Stimulated activated CD4-positive, alpha-beta T cell treated with anti-CD3 and anti-CD28 coated beads, Interleukin-2, amount 100 ng/mL, for 4 hours (primary cell): Measurements from ENCODE around the gene KCNT1.

ENCODE experiments used
- DNase-seq: peaks from one replicate; pipeline ENCODE4 v3.0.0-alpha.2; 2020; ENCODE audit warnings: low read depth

The KCNT1 gene

GRCh38 chr9:135766707-135767106 lies 64.7 kb downstream of the KCNT1 start:
- no peak for DNase-seq

GRCh38 chr9:135768516-135769218 lies 66.7 kb downstream of the KCNT1 start:
- no peak for DNase-seq

- DNase-seq: no peak
These were observed 67.7 kb downstream of the KCNT1 start for GRCh38 chr9:135769489-135770202.

- DNase-seq: no peak
These were observed 68.2 kb downstream of the KCNT1 start for GRCh38 chr9:135770203-135770535.

- DNase-seq: no peak
These were observed 68.8 kb downstream of the KCNT1 start for GRCh38 chr9:135770771-135771170.

GRCh38 chr9:135771401-135772051 lies 69.5 kb downstream of the KCNT1 start:
- DNase-seq: no peak

- DNase-seq: no peak
These were observed 70.2 kb downstream of the KCNT1 start for GRCh38 chr9:135772056-135772646.

GRCh38 chr9:135772702-135773493 lies 70.9 kb downstream of the KCNT1 start:
- no peak for DNase-seq

GRCh38 chr9:135773530-135774238 lies 71.7 kb downstream of the KCNT1 start:
- no peak for DNase-seq

- no peak for DNase-seq
These were observed 72.3 kb downstream of the KCNT1 start for GRCh38 chr9:135774239-135774747.

GRCh38 chr9:135774794-135775525 lies 73.0 kb downstream of the KCNT1 start:
- DNase-seq: no peak

GRCh38 chr9:135775911-135776310 lies 73.9 kb downstream of the KCNT1 start:
- DNase-seq: no peak

- no peak for DNase-seq
These were observed 75.1 kb downstream of the KCNT1 start for GRCh38 chr9:135776893-135777622.

- DNase-seq: no peak
These were observed 75.7 kb downstream of the KCNT1 start for GRCh38 chr9:135777623-135778177.

GRCh38 chr9:135778421-135778820 lies 76.4 kb downstream of the KCNT1 start:
- DNase-seq: no peak

- DNase-seq: no peak
These were observed 77.6 kb downstream of the KCNT1 start for GRCh38 chr9:135779571-135779970.

- no peak for DNase-seq
These were observed 78.1 kb downstream of the KCNT1 start for GRCh38 chr9:135780086-135780485.

GRCh38 chr9:135780626-135781025 lies 78.6 kb downstream of the KCNT1 start:
- DNase-seq: no peak

GRCh38 chr9:135782946-135783345 lies 81.0 kb downstream of the KCNT1 start:
- no peak for DNase-seq
